Cortex of kidney (tissue), 1 donor: ENCODE data around the gene ARHGAP26.

ENCODE experiments used
- DNase-seq: peaks from one replicate; lab custom pipeline; 2025; lab: John Stamatoyannopoulos, UW

Gene ARHGAP26

DNA sequence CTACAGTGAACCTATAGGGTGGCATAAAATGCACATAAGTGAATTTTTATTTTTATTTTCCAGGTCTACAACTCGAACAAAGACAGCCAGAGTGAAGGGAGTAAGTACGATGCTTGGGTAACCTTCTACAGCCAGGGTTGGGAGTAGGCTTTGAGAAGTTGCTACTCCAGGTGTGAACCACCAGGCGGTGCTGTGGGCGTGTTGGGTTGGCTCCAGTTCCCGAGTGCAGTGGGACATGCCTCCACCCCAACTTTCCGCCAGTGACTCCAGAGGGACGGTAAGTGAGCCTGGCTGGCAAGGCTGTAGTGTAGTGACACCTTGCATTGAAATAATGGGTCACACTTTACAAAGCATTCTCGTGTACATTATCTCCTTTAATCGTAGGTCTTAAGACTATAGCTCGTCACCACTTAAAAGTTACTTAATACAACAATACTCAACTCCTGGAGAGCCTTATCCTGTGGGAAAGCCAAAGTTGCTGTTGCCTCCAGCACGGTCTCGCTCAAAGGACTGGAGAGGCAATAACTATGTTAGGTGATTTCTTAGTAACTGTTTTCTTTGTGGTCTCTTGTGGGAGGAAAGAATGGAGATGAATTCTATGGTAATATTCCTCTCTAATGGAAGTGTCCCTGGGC, 244.0 kb downstream of the ARHGAP26 start:
- no peak for DNase-seq

DNA sequence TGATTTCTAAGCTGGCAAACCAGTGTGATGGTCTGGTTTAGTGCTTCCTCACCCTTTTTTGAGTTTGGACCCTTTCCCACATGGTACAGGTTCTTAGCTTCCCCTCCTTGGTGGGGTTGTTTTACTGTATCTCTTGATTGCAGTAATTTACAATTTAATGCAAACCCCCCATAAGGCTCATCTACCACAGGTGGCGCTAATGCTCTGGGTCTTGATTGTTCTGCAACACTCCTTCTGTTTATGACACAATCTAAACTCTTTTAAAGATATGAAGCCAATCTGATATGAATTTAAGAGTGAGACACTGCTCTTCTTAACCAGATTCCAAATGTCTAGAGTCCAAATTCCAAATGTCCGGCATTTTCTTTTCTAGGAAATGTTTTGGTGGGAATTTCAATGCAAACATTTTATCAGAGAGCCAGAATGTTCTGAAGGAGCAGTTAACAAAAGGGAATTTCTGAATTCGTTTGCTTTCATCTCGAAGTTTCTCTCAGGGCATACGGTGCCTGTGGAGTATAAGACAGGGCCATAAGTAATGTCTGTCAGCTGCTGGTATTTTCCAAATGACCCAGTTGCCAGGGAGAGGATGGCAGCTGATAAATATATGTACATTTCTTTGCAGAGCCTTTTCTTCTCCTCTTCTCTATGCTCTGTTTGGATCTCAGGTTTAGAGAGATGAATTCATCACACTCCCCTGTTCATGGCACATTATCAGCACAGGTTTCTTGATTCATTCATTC, 246.8 kb downstream of the ARHGAP26 start:
- no peak for DNase-seq

DNA sequence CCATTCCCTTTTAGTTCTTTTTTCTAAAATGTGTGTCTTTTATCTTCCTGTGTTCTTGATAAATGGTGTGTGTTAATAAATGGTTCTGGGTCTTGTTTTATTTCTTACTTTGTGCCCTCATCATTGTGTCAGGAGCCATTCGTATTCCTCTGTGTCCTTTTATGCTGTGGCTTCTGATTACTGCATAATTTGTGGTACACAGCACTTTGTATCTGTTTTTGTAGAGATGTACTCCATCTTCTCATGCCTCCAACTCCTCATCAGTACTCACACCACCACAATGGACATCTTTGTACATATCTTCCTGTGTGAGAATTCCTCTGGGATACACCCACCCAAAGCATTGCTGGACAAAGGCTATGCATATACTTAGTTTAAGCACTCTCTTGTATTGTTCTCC, 247.4 kb downstream of the ARHGAP26 start:
- no peak for DNase-seq

DNA sequence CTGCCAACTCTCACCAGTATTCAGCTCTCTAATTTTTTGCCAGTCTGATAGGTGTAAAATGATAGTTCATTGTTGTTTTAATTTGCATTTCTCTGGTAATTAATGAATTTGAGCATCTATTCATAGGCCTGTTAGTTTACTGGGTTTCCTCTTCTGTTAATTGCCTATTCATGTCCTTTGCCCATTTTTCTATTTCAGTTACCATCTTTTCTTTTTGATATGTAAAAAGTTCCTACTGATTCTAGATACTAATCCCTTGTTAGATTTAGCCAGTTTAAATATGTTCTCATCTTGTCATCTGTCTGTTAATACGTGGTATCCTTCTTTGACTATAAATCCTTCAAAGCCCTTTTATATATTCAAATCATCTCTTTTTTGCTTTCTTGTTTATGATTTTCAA, 247.8 kb downstream of the ARHGAP26 start:
- no peak for DNase-seq

DNA sequence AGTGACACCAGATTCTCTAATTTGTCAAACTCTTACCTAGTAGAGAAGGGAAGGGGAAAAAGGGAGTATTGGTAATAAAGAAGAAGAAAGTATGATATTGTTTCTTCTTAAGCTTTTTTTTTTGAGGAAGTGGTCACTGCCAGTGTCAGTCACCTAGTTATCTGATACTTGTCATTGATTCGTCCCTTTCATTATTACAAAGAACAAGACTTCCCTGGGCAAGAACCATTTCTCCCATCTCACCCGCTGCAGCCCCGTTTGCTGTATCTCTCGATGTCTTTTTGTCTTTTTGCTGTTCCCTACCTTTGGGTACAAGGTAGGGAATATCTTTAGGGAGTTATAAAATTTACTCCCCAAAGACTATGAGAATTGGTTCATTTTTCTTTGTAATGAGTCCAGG, 249.0 kb downstream of the ARHGAP26 start:
- DNase-seq: no peak

DNA sequence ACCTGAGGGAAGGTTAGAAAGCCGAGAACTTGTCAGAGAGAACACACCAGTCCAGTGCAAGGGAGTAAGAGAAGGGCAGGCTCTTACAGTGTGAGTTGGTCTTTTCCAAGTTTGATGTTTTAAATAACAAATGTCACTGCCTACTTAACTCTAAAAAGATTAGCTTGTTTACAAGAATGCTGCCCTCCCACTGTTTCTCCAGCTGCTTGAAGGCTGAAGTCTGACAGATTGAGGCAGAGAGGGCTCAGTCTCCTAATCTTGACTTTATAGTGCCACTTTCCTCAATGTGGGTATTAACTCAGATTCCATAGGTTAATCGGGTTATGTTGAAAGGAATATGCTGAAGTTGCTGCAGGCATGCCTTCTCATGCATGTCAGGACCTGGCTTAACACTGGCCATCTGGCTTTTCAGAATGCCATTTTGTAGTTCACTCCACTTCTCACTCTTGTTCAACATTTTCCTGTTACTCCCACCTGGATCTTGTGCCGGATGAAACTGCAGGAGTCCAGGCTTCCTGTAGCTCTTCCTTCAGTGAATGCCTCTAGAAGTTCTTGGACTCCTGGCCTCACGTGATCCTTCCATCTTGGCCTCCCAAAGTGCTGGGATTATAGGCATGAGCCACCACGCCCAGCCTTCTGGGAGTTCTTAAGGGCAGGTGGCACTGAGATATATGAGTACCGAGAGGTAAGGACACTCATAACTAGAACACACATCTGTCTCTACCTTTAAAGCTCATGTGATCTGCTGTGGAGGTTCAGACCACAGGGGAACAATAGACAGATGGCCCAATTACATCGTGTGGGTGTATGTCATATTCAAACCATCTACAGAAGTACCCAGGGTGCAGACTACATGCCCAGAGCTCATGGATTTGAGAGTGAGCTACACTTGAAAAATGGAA, 249.7 kb downstream of the ARHGAP26 start:
- no peak for DNase-seq

DNA sequence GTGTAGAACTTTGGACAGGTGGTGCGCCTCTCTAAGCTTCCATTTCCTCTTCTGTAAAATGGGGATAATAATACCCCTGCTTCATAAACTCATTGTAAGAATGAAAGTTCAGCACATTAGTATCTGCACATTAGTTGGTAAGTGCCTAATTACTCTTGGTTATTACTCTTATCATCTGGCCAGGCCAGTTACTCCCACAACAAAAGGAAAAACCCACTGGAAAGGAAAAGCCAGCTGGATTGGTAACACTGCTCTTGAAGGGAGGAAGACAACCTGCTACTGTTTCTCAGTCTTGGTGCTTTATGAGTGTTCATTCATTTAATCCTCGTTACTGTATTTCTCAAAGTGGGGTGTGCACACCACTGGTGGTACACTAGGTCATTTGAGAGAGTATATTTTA, 251.4 kb downstream of the ARHGAP26 start:
- DNase-seq: no peak

DNA sequence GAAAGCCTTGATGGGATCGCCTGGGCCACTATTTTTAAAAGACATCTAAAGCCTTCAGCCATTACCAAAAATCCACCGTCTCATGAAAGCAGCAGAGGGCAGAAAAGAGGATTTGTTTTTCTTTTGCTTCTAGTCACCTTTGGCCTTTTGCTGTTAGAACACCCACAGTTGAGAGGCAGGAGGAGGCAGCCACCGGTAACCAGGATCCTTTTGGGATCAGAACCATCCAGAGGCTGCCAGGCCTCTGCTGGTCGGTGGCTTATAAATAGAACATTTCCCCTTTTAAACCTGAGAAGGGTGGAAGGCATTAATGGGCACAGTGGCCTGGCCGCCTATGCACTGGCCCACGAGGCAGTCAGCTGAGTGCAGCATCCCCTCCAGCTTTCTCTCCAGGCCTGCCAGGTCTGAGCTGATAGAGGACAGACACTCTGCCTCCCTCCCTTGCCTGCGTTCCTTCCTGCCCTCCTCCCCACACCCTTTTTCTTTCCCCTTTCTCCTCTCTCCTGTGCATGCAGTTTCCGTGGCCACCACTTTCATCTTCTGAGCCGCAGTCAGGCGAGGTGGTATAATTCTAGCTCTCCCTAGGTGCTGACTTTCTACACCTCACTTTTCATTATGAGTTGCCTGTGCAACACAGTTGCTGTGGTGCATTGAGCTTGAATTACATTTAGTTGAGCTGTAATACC, 253.4 kb downstream of the ARHGAP26 start:
- DNase-seq: no peak

DNA sequence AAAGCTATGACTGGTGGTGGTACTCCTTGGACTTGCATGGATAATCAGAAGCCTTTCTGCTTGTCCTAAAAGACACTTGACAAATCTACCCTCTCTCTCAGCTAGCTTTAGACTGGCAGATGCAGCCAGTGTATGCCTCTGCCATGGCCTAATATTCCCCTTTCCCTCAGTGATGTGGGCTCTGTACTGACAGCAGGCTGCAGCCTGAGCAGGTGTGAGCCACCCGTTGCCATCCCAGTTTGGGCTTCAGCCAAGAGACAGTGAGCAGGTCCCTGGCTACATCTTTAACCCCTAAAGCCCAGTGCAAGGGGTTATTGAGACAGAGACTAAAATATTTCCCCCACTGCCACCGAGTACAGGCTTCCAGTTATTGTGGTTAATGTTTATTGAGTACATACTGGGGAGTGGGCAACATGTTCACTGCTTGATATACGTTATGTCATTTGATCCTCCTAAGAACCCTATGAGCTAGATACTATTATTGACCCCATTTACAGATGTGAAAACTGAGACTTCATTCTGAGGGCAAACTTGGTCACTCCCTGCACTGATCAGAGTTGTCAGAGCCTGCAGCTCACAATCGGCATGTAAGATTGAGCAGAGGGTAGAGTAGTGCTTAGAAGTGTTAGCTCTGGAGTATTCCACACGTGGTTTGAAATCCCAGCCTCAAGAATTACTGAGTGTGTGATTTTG, 254.2 kb downstream of the ARHGAP26 start:
- DNase-seq: no peak

DNA sequence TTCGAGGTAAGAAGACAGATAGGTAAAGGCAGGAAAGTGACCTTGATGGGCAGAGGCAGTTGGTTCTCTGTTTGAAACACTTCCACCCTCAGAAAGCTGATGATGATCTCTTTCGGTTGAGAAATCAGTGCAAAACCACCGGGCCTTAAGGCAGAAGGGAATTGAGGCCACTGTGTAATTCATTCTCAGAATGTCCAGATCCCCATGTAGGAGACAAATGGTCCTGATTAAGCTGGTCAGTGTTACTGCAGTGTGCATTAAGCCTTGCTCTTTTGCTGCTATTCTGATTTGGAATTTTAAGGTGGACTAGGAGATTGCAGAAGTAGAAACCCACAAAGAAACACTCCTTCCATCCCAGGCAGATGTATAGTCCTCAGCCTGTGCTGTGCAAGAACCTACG, 255.2 kb downstream of the ARHGAP26 start:
- no peak for DNase-seq

DNA sequence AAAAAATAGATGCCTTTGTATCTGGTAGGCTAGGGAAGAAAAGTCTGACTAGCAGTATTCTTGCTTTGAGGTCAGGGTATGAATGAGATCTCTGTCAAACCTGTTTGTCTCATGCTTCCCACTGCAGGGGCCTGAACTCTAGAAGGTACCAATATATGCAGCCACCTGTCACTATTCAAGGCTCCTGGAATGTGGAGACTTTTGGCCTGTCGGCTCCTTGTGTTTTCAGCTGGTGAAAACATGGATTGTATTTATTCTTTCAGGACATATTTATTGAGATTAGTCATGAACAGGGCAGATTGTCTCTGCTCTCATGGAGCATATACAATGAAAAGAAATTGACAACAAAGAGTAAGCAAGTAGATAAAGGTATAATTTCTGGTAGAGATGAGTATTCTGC, 255.8 kb downstream of the ARHGAP26 start:
- no peak for DNase-seq

DNA sequence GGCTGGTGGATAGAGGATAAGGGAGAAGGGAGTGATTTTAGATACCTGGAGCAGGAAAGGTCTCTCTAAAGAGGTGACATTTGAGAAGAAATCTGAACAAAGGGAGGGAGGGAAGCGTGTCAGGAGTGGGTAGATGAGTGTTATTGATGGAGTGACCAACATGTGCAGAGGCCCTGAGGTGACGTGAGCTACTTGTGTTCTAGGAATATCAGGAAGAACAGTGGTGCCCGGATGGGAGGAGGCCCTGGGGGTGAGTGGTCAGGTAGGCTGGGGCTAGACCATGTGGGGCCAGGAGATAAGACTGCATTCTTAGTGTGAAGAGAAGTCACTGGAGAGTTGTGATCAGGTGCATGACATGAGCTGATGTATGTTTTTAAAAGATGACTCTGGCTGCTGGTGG, 256.2 kb downstream of the ARHGAP26 start:
- no peak for DNase-seq

DNA sequence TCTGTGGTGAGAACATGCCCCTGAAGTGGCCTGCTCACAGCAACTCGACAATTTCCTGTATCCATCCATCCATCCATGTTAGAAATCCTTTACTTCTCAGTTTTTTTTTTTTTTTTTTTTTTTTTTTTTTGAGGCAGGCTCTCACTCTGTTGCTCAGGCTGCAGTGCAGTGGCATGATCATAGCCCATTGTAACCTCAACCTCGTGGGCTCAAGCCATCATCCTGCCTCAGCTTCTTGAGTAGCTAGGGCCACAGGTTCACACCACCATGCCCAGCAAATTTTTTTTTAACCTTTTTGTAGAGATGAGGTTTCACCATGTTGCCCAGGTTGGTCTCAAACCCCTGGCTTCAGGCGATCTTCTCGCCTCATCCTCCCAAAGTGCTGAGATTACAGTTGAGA, 259.1 kb downstream of the ARHGAP26 start:
- DNase-seq: no peak

DNA sequence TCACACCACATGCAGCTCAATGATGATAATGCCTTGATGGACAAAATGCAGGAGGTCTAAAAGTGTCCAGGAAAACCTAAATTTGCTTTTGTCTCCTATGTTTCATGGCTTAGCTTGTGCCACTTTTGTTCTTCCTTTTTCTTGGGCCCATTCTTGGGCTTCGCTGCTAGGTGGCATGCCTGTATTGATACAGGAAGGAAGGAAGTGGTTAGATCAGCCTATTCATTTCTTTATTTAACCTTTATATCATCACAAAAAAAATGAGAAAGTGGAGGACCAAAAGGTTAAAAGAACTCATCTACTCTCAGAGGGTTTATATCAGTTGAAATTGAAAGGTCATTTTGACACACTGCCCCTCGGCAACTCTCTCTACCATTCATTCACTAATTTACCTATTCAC, 260.2 kb downstream of the ARHGAP26 start:
- no peak for DNase-seq

DNA sequence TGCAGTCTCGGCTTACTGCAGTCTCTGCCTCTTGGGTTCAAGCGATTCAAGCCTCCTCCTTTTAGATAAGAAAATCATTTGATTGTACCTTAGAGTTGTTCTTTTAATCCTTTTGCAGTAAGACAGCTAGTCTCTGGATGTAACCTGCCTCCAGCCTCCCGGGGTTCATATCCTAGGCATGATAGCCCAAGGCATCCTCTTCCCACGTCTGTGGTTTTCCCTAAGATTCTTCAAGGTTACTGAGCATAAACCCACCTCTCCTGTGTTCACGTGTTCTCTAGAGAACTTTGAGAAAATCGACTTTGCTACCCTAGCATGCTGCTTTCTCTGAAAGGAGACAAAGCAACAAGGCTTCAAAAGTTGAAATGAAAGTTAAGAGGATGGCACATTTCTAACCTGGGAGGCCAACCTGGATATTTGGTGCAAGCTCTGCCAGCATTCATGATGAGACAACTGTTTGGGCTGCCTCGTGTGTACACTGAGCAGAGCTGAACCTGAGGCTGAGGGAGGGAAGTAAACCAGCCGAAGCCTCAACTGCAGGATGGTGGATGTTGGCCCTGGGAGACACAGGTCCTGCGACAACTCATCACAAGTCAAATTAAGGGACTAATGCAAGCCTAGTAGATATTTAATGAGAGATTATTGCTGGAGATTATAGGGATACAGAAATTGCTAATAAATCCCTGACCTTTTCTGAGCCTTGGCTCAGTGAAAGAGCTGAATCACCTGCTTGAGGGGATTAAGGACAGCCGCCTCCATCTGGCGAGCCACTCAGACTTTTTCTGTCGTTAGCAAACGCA, 261.8 kb downstream of the ARHGAP26 start:
- DNase-seq: no peak

DNA sequence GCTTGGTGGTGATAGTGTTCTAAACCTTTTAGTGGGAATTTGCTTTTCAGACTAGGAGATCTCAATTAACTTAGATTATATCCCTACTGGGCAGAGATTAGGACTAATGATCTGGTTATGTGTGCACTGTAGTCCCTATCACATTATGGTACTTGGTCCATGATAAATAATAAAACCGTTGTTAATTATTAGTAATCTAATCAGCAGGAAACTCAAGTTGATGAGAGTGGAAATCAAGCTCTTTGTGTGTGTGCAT, 262.3 kb downstream of the ARHGAP26 start:
- no peak for DNase-seq

DNA sequence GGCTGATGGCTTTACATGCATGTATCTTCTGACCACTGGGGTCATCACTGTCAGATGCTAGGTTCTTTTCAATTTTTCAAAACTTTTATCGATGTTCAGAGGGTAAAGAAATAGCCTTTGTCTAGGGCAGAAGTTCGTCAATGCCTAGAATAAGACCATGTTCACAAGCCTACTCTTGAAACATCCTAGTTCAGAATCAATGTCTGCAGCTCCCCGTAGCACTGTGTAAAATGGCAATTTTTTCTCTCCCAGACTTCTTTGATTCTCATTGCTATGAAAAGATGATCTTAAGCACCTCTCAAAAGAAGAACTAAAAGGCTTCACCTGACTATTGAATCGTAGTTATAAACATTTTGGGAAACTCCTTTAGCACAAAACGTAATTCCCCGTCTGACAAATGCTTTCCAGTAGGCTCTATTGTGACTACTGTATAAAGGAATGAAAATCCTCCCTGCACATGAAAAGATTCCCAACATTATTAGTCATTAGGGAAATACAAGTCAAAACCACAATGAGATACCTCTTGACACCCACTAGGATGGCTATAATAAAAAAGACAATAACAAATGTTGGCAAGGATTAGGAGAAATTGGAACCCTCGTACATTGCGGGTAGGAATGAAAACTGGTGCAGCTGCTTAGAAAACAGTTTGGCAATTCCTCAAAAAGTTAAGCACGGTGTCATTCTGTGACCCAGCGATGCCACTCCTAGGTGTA, 263.5 kb downstream of the ARHGAP26 start:
- DNase-seq: no peak

DNA sequence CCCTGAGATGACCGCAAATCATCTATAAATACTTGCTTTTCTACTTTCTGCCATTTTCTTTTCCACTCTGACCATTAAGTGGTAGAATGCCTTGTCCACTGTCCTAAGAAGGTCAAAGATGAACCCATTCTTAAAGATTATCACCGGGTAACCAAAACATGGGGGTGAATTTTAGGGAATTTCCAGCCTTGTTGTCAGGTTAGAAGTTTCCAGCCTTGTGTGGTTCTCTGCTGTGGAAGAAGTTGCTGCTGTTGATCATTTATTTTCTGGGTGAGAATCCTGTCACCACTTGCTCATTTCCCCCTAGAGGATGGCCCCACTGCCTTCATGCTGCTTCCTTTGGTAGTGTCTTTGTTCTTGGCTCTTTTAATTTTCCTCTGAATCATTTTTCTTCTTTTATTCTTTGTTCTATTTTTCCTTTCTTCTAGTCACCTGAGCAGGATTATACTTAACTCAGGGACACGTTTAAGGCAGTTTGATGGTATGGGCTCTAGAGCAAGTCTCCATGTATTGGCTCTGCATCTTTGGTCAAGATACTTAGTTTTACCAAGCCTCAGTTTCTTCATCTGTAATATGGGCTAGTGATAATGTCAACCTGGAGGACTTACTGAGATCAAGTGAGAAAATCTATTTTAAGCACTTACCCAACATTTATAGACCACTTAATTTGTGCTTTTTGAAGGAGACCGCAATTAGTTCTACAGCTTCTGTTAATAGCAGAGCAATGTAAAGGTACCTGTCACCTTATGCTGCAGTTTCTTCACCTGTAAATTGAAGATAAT, 266.2 kb downstream of the ARHGAP26 start:
- no peak for DNase-seq

DNA sequence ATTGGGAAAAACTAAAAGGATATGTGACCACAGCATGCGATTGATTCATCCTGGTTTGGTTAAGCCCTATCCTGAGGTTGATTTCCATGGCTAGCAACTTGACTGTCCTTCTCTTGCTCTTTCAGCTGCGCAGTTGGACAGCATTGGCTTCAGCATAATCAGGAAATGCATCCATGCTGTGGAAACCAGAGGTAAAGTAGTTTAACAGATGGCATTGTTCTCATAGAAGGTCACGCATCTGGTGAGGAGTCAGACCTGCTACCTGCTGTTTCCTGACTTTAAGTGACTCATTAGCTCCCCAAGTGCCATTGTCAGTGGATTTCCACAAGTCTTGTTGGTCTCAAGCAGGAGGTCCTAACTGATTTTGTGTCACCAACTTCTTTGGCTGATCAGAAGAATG, 266.9 kb downstream of the ARHGAP26 start:
- DNase-seq: no peak

DNA sequence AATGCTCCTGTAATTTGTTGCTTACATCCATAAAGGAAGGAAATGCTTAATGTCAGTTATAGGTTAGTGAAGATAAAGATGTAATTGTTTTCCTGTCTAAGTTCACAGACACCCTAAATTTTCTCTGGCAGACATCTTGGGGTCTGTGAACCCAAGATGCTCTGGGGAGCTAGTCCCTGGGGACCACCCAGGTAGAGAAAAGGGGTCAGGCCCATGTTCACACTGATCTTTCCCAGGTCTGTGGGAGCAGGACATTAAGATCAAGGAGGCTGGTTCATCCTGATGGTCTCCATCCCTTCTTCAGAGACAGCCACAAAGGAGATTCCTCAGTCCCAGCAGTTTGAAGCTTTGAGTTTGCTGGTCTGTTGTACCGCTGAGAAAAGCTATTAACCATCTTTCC, 267.5 kb downstream of the ARHGAP26 start:
- no peak for DNase-seq
